Astrocyte (in vitro differentiated cells and primary cell): ENCODE results near the gene RGSL1. TPM values are rescaled to one million over a fixed set of nuclear protein-coding genes. Genes with fewer than 3 reads are reported as not detected.

Experiments used
- DNase-seq: peaks from one replicate; pipeline ENCODE4 v3.0.0-alpha.2; 2010; ENCODE audit warnings: low read depth
- FAIRE-seq: peaks from 2 replicates; lab custom pipeline; 2011; peaks lifted over from hg19 to GRCh38; lab: Jason Lieb, UNC
- H2AFZ ChIP-seq: 2 replicates; pipeline ENCODE4 v1.6.0; 2012; ENCODE audit warnings: low read depth, low read length, inconsistent platforms
- H3K27ac ChIP-seq: 2 replicates; pipeline ENCODE4 v1.5.1; 2011; ENCODE audit warnings: low read depth, low read length, inconsistent platforms
- H3K27me3 ChIP-seq: 2 replicates; pipeline ENCODE4 v1.6.0; 2011; ENCODE audit warnings: low read length, inconsistent platforms; ENCODE audit not compliant: insufficient read depth
- H3K36me3 ChIP-seq: 2 replicates; pipeline ENCODE4 v1.5.1; 2011; ENCODE audit warnings: low read length, inconsistent platforms; ENCODE audit not compliant: insufficient read depth
- H3K4me1 ChIP-seq: 2 replicates; pipeline ENCODE4 v1.5.1; 2011; ENCODE audit warnings: low read length, inconsistent platforms; ENCODE audit not compliant: insufficient read depth
- H3K4me2 ChIP-seq: 2 replicates; pipeline ENCODE4 v1.6.0; 2012; ENCODE audit warnings: low read length, inconsistent platforms
- H3K4me3 ChIP-seq: 2 replicates; pipeline ENCODE4 v1.5.1; 2011; ENCODE audit warnings: low read depth, mild to moderate bottlenecking, low read length, inconsistent platforms; ENCODE audit not compliant: insufficient read depth
- H3K79me2 ChIP-seq: 2 replicates; pipeline ENCODE4 v1.6.0; 2012; ENCODE audit warnings: mild to moderate bottlenecking, low read length, inconsistent platforms; ENCODE audit not compliant: insufficient read depth
- H3K9ac ChIP-seq: 2 replicates; pipeline ENCODE4 v1.6.0; 2012; ENCODE audit warnings: mild to moderate bottlenecking, low read length, inconsistent platforms
- H3K9me3 ChIP-seq: 2 replicates; pipeline ENCODE4 v1.5.1; 2012; ENCODE audit warnings: low read depth, mild to moderate bottlenecking, low read length, inconsistent platforms; ENCODE audit not compliant: insufficient read depth
- H4K20me1 ChIP-seq: 2 replicates; pipeline ENCODE4 v1.6.0; 2012; ENCODE audit warnings: low read length, inconsistent platforms; ENCODE audit not compliant: insufficient read depth
- H3K27ac Mint-ChIP-seq: one replicate; pipeline ENCODE4 v1.8.0; 2021; ENCODE audit warnings: mild to moderate bottlenecking, mixed read lengths; ENCODE audit not compliant: unreplicated experiment
- H3K27me3 Mint-ChIP-seq: one replicate; pipeline ENCODE4 v1.8.0; 2021; ENCODE audit warnings: low read depth, mixed read lengths; ENCODE audit not compliant: unreplicated experiment
- H3K36me3 Mint-ChIP-seq: one replicate; pipeline ENCODE4 v1.8.0; 2021; ENCODE audit warnings: low read depth, mixed read lengths; ENCODE audit not compliant: unreplicated experiment
- H3K4me1 Mint-ChIP-seq: one replicate; pipeline ENCODE4 v1.8.0; 2021; ENCODE audit warnings: low read depth, mixed read lengths; ENCODE audit not compliant: unreplicated experiment
- H3K4me3 Mint-ChIP-seq: one replicate; pipeline ENCODE4 v1.8.0; 2021; ENCODE audit warnings: mild to moderate bottlenecking, moderate library complexity, mixed read lengths; ENCODE audit not compliant: unreplicated experiment
- H3K9me3 Mint-ChIP-seq: one replicate; pipeline ENCODE4 v1.8.0; 2021; ENCODE audit warnings: mild to moderate bottlenecking, mixed read lengths; ENCODE audit not compliant: unreplicated experiment
- CTCF ChIP-seq: IDR thresholded peaks from 2 replicates; pipeline ENCODE4 v1.5.1; 2011; ENCODE audit warnings: low read depth, mild to moderate bottlenecking, inconsistent platforms, low read length, moderate library complexity; ENCODE audit not compliant: insufficient read depth
- EZH2 ChIP-seq: IDR thresholded peaks from 2 replicates; pipeline ENCODE4 v1.6.1; 2012; ENCODE audit warnings: mild to moderate bottlenecking, low read length, inconsistent platforms; ENCODE audit not compliant: insufficient read depth
- total RNA-seq: library from RNA; stranded (reverse); gene quantifications from 2 replicates; pipeline ENCODE4 v1.2.1, GENCODE V29; 2021

The RGSL1 gene
- total RNA-seq, 1 donor from 2014 or later = not detected

DNA sequence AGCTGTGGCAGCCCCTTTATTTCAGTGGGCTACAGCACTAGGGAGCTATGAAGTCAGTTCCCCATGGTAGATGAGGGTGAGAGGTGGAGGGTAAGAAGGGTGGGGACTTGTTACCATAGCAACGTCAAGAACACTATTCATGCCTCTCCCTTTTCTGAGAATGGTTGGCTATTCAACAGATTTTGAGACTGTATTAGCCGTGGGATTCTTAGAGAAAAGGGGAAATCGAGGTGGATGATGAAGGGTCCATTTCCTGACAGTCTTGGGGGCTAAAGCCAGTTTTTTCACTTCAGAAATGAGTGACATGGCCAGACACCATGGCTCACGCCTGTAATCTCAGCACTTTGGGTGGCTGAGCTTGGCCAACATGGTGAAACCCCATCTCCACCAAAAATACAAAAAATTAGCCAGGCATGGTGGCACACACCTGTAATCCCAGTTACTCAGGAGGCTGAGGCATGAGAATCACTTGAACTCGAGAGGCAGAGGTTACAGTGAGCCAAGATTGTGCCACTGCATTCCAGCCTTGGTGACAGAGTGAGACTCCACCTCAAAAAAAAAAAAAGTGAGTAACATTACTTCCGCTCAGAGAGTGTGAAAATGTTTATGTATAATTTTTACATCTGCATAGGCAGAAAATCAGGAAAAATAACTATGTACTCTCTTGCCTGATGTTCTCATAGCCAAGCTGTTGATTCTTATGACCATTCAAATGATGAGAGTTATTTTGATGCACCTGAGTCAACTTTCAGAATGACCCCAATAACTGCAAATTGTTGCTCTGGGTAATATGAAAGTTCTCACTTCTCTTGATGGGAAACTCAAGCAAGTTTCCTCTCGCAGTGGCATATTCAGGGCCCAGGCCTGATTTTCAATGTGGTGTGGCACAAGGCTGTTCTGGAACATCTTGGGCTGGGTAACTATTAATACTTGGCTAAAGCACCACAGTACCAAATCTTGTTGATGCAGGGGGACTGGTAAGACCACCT is 23.2 kb upstream of the RGSL1 start:
- Histone ChIP-seq H3K9ac (no peak overlapping the region), H3K79me2 (no peaks in the 10 kb centered on the region), H3K27me3 (no peaks in the 10 kb centered on the region), H3K4me1 (no peaks in the 10 kb centered on the region), H2AFZ (no peak overlapping the region), H3K4me3 (no peak overlapping the region), H3K4me2 (no peak overlapping the region), H3K27ac (no peak overlapping the region), H3K36me3 (no peaks in the 10 kb centered on the region), H4K20me1 (no peaks in the 10 kb centered on the region), H3K9me3 (no peaks in the 10 kb centered on the region)
- peaks cover 10% of the 10 kb centered on the region for H3K27me3 Mint-ChIP-seq
- H3K27ac Mint-ChIP-seq = no peak overlapping the region
- TF ChIP-seq EZH2 = no peak
- no peak for TF ChIP-seq CTCF
- FAIRE-seq (no peak), DNase-seq (no peak)
- no peaks in the 10 kb centered on the region for H3K36me3 Mint-ChIP-seq
- H3K4me1 Mint-ChIP-seq = no peaks in the 10 kb centered on the region
- no peak overlapping the region for H3K4me3 Mint-ChIP-seq
- no peaks in the 10 kb centered on the region for H3K9me3 Mint-ChIP-seq

DNA sequence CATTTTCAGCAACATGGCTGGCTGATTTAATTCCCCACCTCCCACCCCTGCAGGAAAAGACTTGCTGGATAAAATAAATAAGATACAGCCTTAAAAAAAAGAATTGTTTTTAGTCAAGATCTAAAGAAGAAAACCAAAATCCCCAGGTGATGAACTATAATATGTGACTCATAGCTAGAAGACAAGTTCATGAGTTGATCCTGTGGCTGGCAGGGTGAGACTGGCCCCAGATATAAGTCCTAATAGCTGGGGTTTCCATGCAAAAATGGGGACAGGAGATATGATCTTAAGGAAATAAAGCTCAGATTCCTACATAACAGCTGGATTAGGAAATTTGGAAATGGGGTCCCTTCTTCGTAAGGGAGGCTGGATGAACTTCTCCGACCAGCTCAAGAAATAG is 21.9 kb upstream of the RGSL1 start:
- Histone ChIP-seq H3K4me2 (no peak overlapping the region), H3K27ac (no peak overlapping the region), H3K36me3 (no peaks in the 10 kb centered on the region), H4K20me1 (no peaks in the 10 kb centered on the region), H3K27me3 (no peaks in the 10 kb centered on the region), H2AFZ (no peak overlapping the region), H3K4me3 (no peak overlapping the region), H3K4me1 (no peaks in the 10 kb centered on the region), H3K9me3 (peaks cover 3% of the 10 kb centered on the region), H3K9ac (no peak overlapping the region), H3K79me2 (no peaks in the 10 kb centered on the region)
- H3K9me3 Mint-ChIP-seq = no peaks in the 10 kb centered on the region
- H3K36me3 Mint-ChIP-seq = no peaks in the 10 kb centered on the region
- DNase-seq = no peak
- H3K4me3 Mint-ChIP-seq = no peak overlapping the region
- no peak for TF ChIP-seq EZH2
- no peak for TF ChIP-seq CTCF
- H3K27me3 Mint-ChIP-seq = peaks cover 10% of the 10 kb centered on the region
- H3K27ac Mint-ChIP-seq = no peak overlapping the region
- H3K4me1 Mint-ChIP-seq = no peaks in the 10 kb centered on the region
- no peak for FAIRE-seq
